Glutamatergic neuron (in vitro differentiated cells): Measurements from ENCODE around the gene FXYD1. TPM values are rescaled to one million over a fixed set of nuclear protein-coding genes. Genes with fewer than 3 reads are reported as not detected.

Source experiments
- DNase-seq: peaks from one replicate; pipeline ENCODE4 v3.0.0; 2022
- H3K27ac Mint-ChIP-seq: one replicate; pipeline ENCODE4 v1.8.0; 2020; ENCODE audit warnings: mild to moderate bottlenecking, mixed read lengths, inconsistent platforms; ENCODE audit not compliant: unreplicated experiment
- H3K27me3 Mint-ChIP-seq: one replicate; pipeline ENCODE4 v1.8.0; 2020; ENCODE audit warnings: mild to moderate bottlenecking, moderate library complexity, mixed read lengths, inconsistent platforms; ENCODE audit not compliant: unreplicated experiment
- H3K36me3 Mint-ChIP-seq: one replicate; pipeline ENCODE4 v1.8.0; 2020; ENCODE audit warnings: mild to moderate bottlenecking, mixed read lengths, inconsistent platforms; ENCODE audit not compliant: unreplicated experiment
- H3K4me1 Mint-ChIP-seq: one replicate; pipeline ENCODE4 v1.8.0; 2020; ENCODE audit warnings: mild to moderate bottlenecking, low read depth, mixed read lengths, inconsistent platforms; ENCODE audit not compliant: unreplicated experiment
- H3K4me3 Mint-ChIP-seq: one replicate; pipeline ENCODE4 v1.8.0; 2020; ENCODE audit warnings: mild to moderate bottlenecking, mixed read lengths, inconsistent platforms; ENCODE audit not compliant: unreplicated experiment
- H3K9me3 Mint-ChIP-seq: one replicate; pipeline ENCODE4 v1.8.0; 2020; ENCODE audit warnings: mild to moderate bottlenecking, moderate library complexity, mixed read lengths, inconsistent platforms; ENCODE audit not compliant: unreplicated experiment
- CTCF ChIP-seq: fragments of 200-600 bp; sonication (generic); IDR thresholded peaks from one replicate; pipeline ENCODE4 v1.5.0; 2021; ENCODE audit not compliant: partially characterized antibody, unreplicated experiment
- total RNA-seq: library from RNA; stranded (reverse); fragmentation: NEBNext Ultra II Directional; extraction: Animal tissue kit (Norgen Biotek cat#: 25700); gene quantifications from one replicate; pipeline ENCODE4 v1.2.1, GENCODE V29; 2021; ENCODE audit not compliant: unreplicated experiment

The FXYD1 gene
- total RNA-seq, 1 donor from 2014 or later: not detected

- DNase-seq: no peak
- peaks cover 12% of the 10 kb centered on the region for H3K27me3 Mint-ChIP-seq
- peaks cover 6% of the 10 kb centered on the region for H3K9me3 Mint-ChIP-seq
- no peak overlapping the region for H3K4me3 Mint-ChIP-seq
- H3K27ac Mint-ChIP-seq: no peak overlapping the region
- peaks cover 9% of the 10 kb centered on the region for H3K36me3 Mint-ChIP-seq
- TF ChIP-seq CTCF: no peak
- peaks cover 7% of the 10 kb centered on the region for H3K4me1 Mint-ChIP-seq
Measured at GRCh38 chr19:35130761-35131720, 7.6 kb upstream of the FXYD1 start.

- H3K36me3 Mint-ChIP-seq: peaks cover 9% of the 10 kb centered on the region
- DNase-seq: no peak
- H3K4me3 Mint-ChIP-seq: no peak overlapping the region
- peaks cover 7% of the 10 kb centered on the region for H3K4me1 Mint-ChIP-seq
- H3K27me3 Mint-ChIP-seq: peaks cover 10% of the 10 kb centered on the region
- peaks cover 6% of the 10 kb centered on the region for H3K9me3 Mint-ChIP-seq
- no peak for TF ChIP-seq CTCF
- H3K27ac Mint-ChIP-seq: peak overlapping the region; percentile 2
Measured at GRCh38 chr19:35132254-35132653, 6.4 kb upstream of the FXYD1 start.

- Mint-ChIP-seq H3K36me3 (peaks cover 9% of the 10 kb centered on the region), H3K4me1 (peaks cover 14% of the 10 kb centered on the region), H3K9me3 (peaks cover 5% of the 10 kb centered on the region), H3K4me3 (no peak overlapping the region), H3K27me3 (peaks cover 10% of the 10 kb centered on the region), H3K27ac (no peak overlapping the region)
- DNase-seq: no peak
- no peak for TF ChIP-seq CTCF
Measured at GRCh38 chr19:35133826-35134225, 4.8 kb upstream of the FXYD1 start.

GRCh38 chr19:35134601-35135242 is 3.9 kb upstream of the FXYD1 start, which contains the start of gene LGI4:
Gene LGI4, minus strand, starts transcription at chr19:35135059. Its CDS starts 379 bp downstream, at chr19:35134680.
- Mint-ChIP-seq H3K4me3 (peak within 1 kb of the TSS; percentile 94), H3K9me3 (peaks cover 5% of the 10 kb centered on the region), H3K36me3 (peaks cover 9% of the 10 kb centered on the region), H3K27me3 (peaks cover 10% of the 10 kb centered on the region), H3K27ac (peak within 1 kb of the TSS; percentile 99), H3K4me1 (peaks cover 20% of the 10 kb centered on the region)
- TF ChIP-seq CTCF: no peak
- DNase-seq: peak; percentile 56
